Activated CD8-positive, alpha-beta T cell treated with anti-CD3 and anti-CD28 coated beads for 36 hours (primary cell): ENCODE results near the gene LMAN2. TPM values are rescaled to one million over a fixed set of nuclear protein-coding genes. Genes with fewer than 3 reads are reported as not detected.

Source experiments
- ATAC-seq: fragments of 200-7000 bp; cut with Tn5 transposase; one replicate; pipeline ENCODE4 v1.10.0; 2021; ENCODE audit warnings: mild to moderate bottlenecking, moderate library complexity
- CTCF ChIA-PET: fragments of 350-600 bp; sonication (Branson Sonifier 250); formaldehyde crosslinking; loops from one replicate; lab custom pipeline; 2021; ENCODE audit warnings: antibody characterized with exemption; lab: Charles Lee
- POLR2A ChIA-PET: fragments of 350-600 bp; sonication (Branson Sonifier 250); formaldehyde crosslinking; loops from one replicate; lab custom pipeline; 2021; ENCODE audit warnings: antibody characterized with exemption; lab: Charles Lee
- DNase-seq: peaks from one replicate; pipeline ENCODE4 v3.0.0-alpha.2; 2020
- H3K27ac Mint-ChIP-seq: one replicate; pipeline ENCODE4 v1.8.0; 2021; ENCODE audit warnings: mild to moderate bottlenecking, mixed read lengths
- H3K27me3 Mint-ChIP-seq: one replicate; pipeline ENCODE4 v1.8.0; 2021; ENCODE audit warnings: mixed read lengths
- H3K36me3 Mint-ChIP-seq: one replicate; pipeline ENCODE4 v1.8.0; 2021; ENCODE audit warnings: low read depth, mixed read lengths
- H3K4me1 Mint-ChIP-seq: one replicate; pipeline ENCODE4 v1.8.0; 2021; ENCODE audit warnings: low read depth, mixed read lengths
- H3K4me3 Mint-ChIP-seq: one replicate; pipeline ENCODE4 v1.8.0; 2021; ENCODE audit warnings: mild to moderate bottlenecking, moderate library complexity, mixed read lengths
- H3K9me3 Mint-ChIP-seq: one replicate; pipeline ENCODE4 v1.8.0; 2021; ENCODE audit warnings: mixed read lengths
- intact Hi-C: fragments of 100-400 bp; cut with micrococcal nuclease; formaldehyde crosslinking; loops from one replicate; pipeline ENCODE4 v1.10.0; 2022
- total RNA-seq, 2 experiments: library from RNA; stranded (reverse); gene quantifications; one replicate each; pipeline ENCODE4 v1.2.3, GENCODE V29; 2021
- TF ChIP-seq, protein P1 (sequence below): fragments of 200-600 bp; IDR thresholded peaks from one replicate; pipeline ENCODE4 v1.8.0; 2022; ENCODE audit warnings: antibody characterized with exemption, mild to moderate bottlenecking

Gene LMAN2
- total RNA-seq, 2 experiments from 2014 or later = 79.9 to 87.5 TPM

DNA sequence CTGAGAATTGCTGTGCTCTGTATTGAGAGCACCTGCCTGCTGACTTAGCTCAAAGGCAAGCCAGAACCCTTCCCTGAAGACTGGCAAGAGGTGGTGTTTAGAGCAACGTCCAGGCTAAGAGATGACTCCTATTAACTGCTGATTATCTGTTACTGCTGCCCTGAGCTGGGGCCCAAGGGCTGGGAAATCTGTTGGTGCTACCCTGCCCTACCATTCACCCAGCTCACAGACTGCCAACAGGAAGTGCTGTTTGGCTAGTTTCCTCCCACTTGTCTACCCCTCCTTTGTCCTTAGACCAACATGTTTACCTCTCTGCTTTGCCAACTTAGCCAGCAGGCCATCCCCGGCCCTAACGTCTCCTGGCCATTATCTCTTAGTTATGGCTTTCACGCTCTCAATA lies 54.9 kb downstream of the LMAN2 start:
- ATAC-seq (no peak), DNase-seq (no peak)
- Mint-ChIP-seq H3K4me1 (peaks cover 51% of the 10 kb centered on the region), H3K36me3 (peaks cover 51% of the 10 kb centered on the region), H3K27me3 (no peaks in the 10 kb centered on the region), H3K9me3 (no peaks in the 10 kb centered on the region), H3K4me3 (no peak overlapping the region), H3K27ac (peak overlapping the region; percentile 74)
- intact Hi-C loops = no loop called here
- ChIA-PET POLR2A (no interaction called here), CTCF (interaction anchor here (1.0 to 7.0 kb wide), 3 partner anchors 13 to 184 kb away, joined by 3 to 43 read pairs (median 36); no protein-coding TSS in a partner anchor)
- TF ChIP-seq, protein P1, sequence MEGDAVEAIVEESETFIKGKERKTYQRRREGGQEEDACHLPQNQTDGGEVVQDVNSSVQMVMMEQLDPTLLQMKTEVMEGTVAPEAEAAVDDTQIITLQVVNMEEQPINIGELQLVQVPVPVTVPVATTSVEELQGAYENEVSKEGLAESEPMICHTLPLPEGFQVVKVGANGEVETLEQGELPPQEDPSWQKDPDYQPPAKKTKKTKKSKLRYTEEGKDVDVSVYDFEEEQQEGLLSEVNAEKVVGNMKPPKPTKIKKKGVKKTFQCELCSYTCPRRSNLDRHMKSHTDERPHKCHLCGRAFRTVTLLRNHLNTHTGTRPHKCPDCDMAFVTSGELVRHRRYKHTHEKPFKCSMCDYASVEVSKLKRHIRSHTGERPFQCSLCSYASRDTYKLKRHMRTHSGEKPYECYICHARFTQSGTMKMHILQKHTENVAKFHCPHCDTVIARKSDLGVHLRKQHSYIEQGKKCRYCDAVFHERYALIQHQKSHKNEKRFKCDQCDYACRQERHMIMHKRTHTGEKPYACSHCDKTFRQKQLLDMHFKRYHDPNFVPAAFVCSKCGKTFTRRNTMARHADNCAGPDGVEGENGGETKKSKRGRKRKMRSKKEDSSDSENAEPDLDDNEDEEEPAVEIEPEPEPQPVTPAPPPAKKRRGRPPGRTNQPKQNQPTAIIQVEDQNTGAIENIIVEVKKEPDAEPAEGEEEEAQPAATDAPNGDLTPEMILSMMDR = no peak

DNA sequence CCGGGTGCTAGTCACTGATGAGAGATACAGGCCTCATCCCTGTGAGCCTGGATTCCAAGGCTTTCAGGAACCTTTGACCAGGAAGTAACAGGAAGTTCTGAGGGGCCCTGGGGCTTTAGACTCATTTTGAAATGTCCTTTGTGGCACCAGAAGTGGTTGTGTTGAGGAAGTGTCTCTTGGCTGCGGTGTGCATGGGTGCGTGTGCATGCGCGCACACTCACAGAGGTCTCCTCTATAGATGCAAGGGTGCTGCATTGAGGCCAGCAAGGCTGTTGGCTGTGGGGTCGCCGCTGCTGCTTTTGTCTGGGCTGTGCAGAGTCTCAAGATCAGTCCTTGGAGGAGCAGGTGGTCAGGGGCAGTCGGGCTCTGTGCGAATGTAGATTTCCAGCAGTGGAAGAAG lies 55.5 kb downstream of the LMAN2 start:
- TF ChIP-seq, protein P1 = no peak
- H3K36me3 Mint-ChIP-seq = peaks cover 50% of the 10 kb centered on the region
- H3K4me3 Mint-ChIP-seq = no peak overlapping the region
- intact Hi-C loops = no loop called here
- no peak for DNase-seq
- ATAC-seq = no peak
- H3K9me3 Mint-ChIP-seq = no peaks in the 10 kb centered on the region
- peaks cover 44% of the 10 kb centered on the region for H3K4me1 Mint-ChIP-seq
- H3K27ac Mint-ChIP-seq = peak overlapping the region; percentile 74
- CTCF ChIA-PET = interaction anchor here (1.0 to 7.0 kb wide), 4 partner anchors 12 to 183 kb away, joined by 3 to 43 read pairs (median 20); no protein-coding TSS in a partner anchor
- POLR2A ChIA-PET = no interaction called here
- no peaks in the 10 kb centered on the region for H3K27me3 Mint-ChIP-seq

DNA sequence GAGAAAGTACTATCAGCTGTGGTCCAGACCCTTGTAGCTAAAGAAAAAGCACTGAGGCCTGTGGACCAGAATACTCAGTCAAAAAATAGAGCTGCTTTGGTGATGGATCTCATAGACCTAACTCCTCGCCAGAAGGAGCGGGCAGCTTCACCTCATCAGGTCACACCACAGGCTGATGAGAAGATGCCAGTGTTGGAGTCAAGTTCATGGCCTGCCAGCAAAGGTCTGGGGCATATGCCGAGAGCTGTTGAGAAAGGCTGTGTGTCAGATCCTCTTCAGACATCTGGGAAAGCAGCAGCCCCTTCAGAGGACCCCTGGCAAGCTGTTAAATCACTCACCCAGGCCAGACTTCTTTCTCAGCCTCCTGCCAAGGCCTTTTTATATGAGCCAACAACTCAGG lies 56.8 kb downstream of the LMAN2 start:
- DNase-seq (no peak), ATAC-seq (no peak)
- Mint-ChIP-seq H3K4me3 (no peak overlapping the region), H3K27me3 (no peaks in the 10 kb centered on the region), H3K9me3 (no peaks in the 10 kb centered on the region), H3K27ac (no peak overlapping the region), H3K36me3 (peaks cover 49% of the 10 kb centered on the region), H3K4me1 (peaks cover 33% of the 10 kb centered on the region)
- intact Hi-C loops = no loop called here
- CTCF ChIA-PET = interaction anchor here (1.1 to 2.3 kb wide), 3 partner anchors 15 to 73 kb away, joined by 3 to 10 read pairs (median 3); no protein-coding TSS in a partner anchor
- TF ChIP-seq, protein P1 = no peak
- POLR2A ChIA-PET = interaction anchor here (1.1 kb wide), 1 partner anchor 9 kb away, joined by 6 read pairs; the partner anchor contains the start of genes PRELID1 and RAB24

DNA sequence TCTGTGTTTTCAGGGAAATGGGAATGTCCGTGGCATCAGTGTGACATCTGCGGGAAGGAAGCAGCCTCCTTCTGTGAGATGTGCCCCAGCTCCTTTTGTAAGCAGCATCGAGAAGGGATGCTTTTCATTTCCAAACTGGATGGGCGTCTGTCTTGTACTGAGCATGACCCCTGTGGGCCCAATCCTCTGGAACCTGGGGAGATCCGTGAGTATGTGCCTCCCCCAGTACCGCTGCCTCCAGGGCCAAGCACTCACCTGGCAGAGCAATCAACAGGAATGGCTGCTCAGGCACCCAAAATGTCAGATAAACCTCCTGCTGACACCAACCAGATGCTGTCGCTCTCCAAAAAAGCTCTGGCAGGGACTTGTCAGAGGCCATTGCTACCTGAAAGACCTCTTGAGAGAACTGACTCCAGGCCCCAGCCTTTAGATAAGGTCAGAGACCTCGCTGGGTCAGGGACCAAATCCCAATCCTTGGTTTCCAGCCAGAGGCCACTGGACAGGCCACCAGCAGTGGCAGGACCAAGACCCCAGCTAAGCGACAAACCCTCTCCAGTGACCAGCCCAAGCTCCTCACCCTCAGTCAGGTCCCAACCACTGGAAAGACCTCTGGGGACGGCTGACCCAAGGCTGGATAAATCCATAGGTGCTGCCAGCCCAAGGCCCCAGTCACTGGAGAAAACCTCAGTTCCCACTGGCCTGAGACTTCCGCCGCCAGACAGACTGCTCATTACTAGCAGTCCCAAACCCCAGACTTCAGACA lies 57.5 kb downstream of the LMAN2 start:
- Mint-ChIP-seq H3K4me1 (peaks cover 30% of the 10 kb centered on the region), H3K36me3 (peaks cover 52% of the 10 kb centered on the region), H3K27ac (no peak overlapping the region), H3K9me3 (no peaks in the 10 kb centered on the region), H3K4me3 (no peak overlapping the region), H3K27me3 (no peaks in the 10 kb centered on the region)
- DNase-seq (no peak), ATAC-seq (no peak)
- TF ChIP-seq, protein P1 = no peak
- POLR2A ChIA-PET = interaction anchor here (0.8 to 1.3 kb wide), 3 partner anchors 9 to 16 kb away, joined by 3 to 6 read pairs (median 4); partner anchors contain the start of genes PRELID1 and RAB24
- CTCF ChIA-PET = interaction anchor here (1.3 to 2.3 kb wide), 3 partner anchors 16 to 75 kb away, joined by 3 to 10 read pairs (median 5); no protein-coding TSS in a partner anchor
- intact Hi-C loops = no loop called here

DNA sequence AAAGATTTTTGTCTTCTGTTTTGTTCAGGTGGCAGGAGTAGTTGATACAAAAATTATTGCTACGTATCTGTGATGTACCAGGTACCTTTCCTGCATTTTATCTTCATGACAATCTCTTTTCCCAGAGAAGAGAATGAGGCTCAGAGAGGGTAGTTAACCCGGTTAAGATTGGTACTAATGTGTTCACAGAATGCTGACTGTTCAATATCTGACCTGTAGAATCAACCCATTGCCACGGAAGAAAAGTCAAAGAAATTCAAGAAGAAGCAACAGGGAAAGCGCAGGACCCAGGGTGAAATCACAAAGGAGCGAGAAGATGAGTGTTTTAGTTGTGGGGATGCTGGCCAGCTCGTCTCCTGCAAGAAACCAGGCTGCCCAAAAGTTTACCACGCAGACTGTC lies 59.7 kb downstream of the LMAN2 start:
- TF ChIP-seq, protein P1 = no peak
- no peak for DNase-seq
- no peak for ATAC-seq
- Mint-ChIP-seq H3K9me3 (no peaks in the 10 kb centered on the region), H3K4me3 (no peak overlapping the region), H3K4me1 (peaks cover 18% of the 10 kb centered on the region), H3K27ac (no peak overlapping the region), H3K36me3 (peaks cover 52% of the 10 kb centered on the region), H3K27me3 (no peaks in the 10 kb centered on the region)
- intact Hi-C loops = no loop called here
- ChIA-PET CTCF (no interaction called here), POLR2A (no interaction called here)
